Body of pancreas (tissue), 4 donors: Measurements from ENCODE around the gene GINS2. TPM values are rescaled to one million over a fixed set of nuclear protein-coding genes. Genes with fewer than 3 reads are reported as not detected.
A peak's percentile ranks its signal among the peaks of the same experiment; 100 is the strongest.

Source experiments
- ATAC-seq: fragments of 150-250 bp; one replicate; pipeline ENCODE4 v1.9.1; 2016
- DNase-seq, 4 donors: peaks; one replicate each; pipeline ENCODE4 v3.0.0-alpha.2; 2019
- H3K27ac ChIP-seq, 4 donors: fragments of 200-600 bp; sonication (generic); 1 replicate in 3 of 4; 2 replicates in 1 of 4; pipeline versions ENCODE4 v1.5.1 to v1.6.1; 2016 to 2019; ENCODE audit warnings: mild to moderate bottlenecking in 1 of 4, mixed read lengths in 1 of 4, moderate library complexity in 1 of 4
- H3K27me3 ChIP-seq, 2 donors: fragments of 200-600 bp; sonication (generic); one replicate each; pipeline ENCODE4 v1.6.0; 2016; ENCODE audit warnings: mild to moderate bottlenecking in 1 of 2
- H3K36me3 ChIP-seq, 2 donors: fragments of 200-600 bp; sonication (generic); replicated peaks in 1 of 2; 2 replicates each; pipeline ENCODE4 v1.5.1; 2016; ENCODE audit warnings: low read depth in 2 of 2; ENCODE audit not compliant: insufficient read depth in 1 of 2
- H3K4me1 ChIP-seq: fragments of 200-600 bp; sonication (generic); one replicate; pipeline ENCODE4 v1.6.0; 2016
- H3K4me3 ChIP-seq, 2 donors: fragments of 200-600 bp; sonication (generic); 1 replicate in 1 of 2; 2 replicates in 1 of 2; pipeline ENCODE4 v1.5.1; 2016 to 2019
- H3K9me3 ChIP-seq, 3 donors: fragments of 200-600 bp; sonication (generic); 1 replicate in 2 of 3; 2 replicates in 1 of 3; pipeline ENCODE4 v1.5.1; 2016
- POLR2A ChIP-seq, 3 donors: fragments of 450-650 bp; IDR thresholded peaks; one replicate each; pipeline ENCODE4 v1.6.1; 2016; ENCODE audit warnings: antibody characterized with exemption in 3 of 3, mild to moderate bottlenecking in 2 of 3
- WGBS, 2 donors: methylation state at CpG; one replicate each; pipeline ENCODE4 v1.1.5; 2017; 5-methylcytosine and 5-hydroxymethylcytosine counted together
- intact Hi-C: fragments of 100-400 bp; cut with DNase I; formaldehyde crosslinking; loops from one replicate; pipeline ENCODE4 v1.15.1; 2023
- total RNA-seq, 2 donors: library from RNA; depleted of rRNA; stranded (reverse); fragments of >200 nt; gene quantifications; one replicate each; pipeline ENCODE4 v1.1.0, GENCODE V29; 2016
- TF ChIP-seq, protein P1 (sequence below), 7 experiments: fragments of 450-650 bp in 4 of 7; fragments of 200-600 bp in 3 of 7; sonication (generic) in 3 of 7; IDR thresholded peaks; one replicate each; pipeline ENCODE4 v1.5.1; 2016 to 2019; ENCODE audit warnings: antibody characterized with exemption in 7 of 7

The GINS2 gene
- total RNA-seq, 2 donors from 2014 or later, result 0.26 to 0.33 TPM

DNA sequence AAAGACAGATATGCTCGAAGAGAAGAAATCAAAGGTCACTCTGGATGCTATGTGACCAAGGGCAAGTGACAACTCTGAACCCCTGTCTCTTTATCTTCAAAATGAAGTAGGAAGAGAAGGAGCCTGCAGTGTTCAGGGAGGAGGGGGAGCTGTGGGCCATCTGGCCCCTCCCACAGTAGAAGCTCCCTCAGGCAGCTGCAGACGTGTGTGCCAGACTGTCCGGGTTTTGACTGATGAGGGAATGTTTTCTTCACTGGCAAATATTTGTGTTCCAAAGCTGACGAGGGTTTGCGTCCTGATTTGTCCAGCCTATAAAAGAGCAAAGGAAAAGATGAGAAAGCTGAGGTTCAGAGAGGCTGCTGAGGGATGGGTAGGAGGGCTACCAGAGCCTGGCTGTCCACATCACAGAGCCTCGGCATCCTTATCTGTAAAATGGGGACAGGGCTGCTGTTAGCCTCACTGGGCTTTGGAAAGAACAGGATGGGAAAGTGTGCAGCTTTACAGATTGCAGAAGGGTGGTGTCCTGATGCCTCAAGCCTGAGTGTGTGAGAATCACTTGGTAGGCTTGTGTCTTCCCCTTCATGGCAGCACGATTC, 1.8 kb upstream of the GINS2 start:
- no peaks in the 10 kb centered on the region for H3K27me3 ChIP-seq
- H3K36me3 ChIP-seq, result no peaks in the 10 kb centered on the region
- WGBS, 2 donors, result 18 to 32% methylated on average over 7 of the region's 7 CpGs
- H3K4me3 ChIP-seq, result no peak overlapping the region
- intact Hi-C loops, result no loop called here
- ATAC-seq (no peak), DNase-seq (peak in 3 of 4 donors; percentile 34 to 42 (median 34))
- H3K9me3 ChIP-seq, result no peaks in the 10 kb centered on the region
- H3K4me1 ChIP-seq, result peaks cover 23% of the 10 kb centered on the region
- no peak for TF ChIP-seq POLR2A (IDR thresholded peaks at IDR 0.05)
- TF ChIP-seq, protein P1, sequence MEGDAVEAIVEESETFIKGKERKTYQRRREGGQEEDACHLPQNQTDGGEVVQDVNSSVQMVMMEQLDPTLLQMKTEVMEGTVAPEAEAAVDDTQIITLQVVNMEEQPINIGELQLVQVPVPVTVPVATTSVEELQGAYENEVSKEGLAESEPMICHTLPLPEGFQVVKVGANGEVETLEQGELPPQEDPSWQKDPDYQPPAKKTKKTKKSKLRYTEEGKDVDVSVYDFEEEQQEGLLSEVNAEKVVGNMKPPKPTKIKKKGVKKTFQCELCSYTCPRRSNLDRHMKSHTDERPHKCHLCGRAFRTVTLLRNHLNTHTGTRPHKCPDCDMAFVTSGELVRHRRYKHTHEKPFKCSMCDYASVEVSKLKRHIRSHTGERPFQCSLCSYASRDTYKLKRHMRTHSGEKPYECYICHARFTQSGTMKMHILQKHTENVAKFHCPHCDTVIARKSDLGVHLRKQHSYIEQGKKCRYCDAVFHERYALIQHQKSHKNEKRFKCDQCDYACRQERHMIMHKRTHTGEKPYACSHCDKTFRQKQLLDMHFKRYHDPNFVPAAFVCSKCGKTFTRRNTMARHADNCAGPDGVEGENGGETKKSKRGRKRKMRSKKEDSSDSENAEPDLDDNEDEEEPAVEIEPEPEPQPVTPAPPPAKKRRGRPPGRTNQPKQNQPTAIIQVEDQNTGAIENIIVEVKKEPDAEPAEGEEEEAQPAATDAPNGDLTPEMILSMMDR (IDR thresholded peaks at IDR 0.05), result no peak
- no peak overlapping the region for H3K27ac ChIP-seq

GRCh38 chr16:85689950-85690320, 1.2 kb upstream of the GINS2 start:
- no peak for DNase-seq
- no peaks in the 10 kb centered on the region for H3K27me3 ChIP-seq
- intact Hi-C loops, result no loop called here
- no peak overlapping the region for H3K27ac ChIP-seq
- peaks cover 23% of the 10 kb centered on the region for H3K4me1 ChIP-seq
- H3K4me3 ChIP-seq, result no peak overlapping the region
- H3K36me3 ChIP-seq, result no peaks in the 10 kb centered on the region
- ATAC-seq, result no peak
- no peak for TF ChIP-seq POLR2A (IDR thresholded peaks at IDR 0.05)
- TF ChIP-seq, protein P1 (IDR thresholded peaks at IDR 0.05), result no peak
- 28 to 45% methylated on average over 8 to 9 of the region's 9 CpGs for WGBS, 2 donors
- H3K9me3 ChIP-seq, result no peaks in the 10 kb centered on the region

- no peak overlapping the region for H3K4me3 ChIP-seq
- intact Hi-C loops, result no loop called here
- peak; percentile 33 to 56 (median 40) for DNase-seq
Observed at GRCh38 chr16:85689285-85689949, 663 bp upstream of the GINS2 start.

DNA sequence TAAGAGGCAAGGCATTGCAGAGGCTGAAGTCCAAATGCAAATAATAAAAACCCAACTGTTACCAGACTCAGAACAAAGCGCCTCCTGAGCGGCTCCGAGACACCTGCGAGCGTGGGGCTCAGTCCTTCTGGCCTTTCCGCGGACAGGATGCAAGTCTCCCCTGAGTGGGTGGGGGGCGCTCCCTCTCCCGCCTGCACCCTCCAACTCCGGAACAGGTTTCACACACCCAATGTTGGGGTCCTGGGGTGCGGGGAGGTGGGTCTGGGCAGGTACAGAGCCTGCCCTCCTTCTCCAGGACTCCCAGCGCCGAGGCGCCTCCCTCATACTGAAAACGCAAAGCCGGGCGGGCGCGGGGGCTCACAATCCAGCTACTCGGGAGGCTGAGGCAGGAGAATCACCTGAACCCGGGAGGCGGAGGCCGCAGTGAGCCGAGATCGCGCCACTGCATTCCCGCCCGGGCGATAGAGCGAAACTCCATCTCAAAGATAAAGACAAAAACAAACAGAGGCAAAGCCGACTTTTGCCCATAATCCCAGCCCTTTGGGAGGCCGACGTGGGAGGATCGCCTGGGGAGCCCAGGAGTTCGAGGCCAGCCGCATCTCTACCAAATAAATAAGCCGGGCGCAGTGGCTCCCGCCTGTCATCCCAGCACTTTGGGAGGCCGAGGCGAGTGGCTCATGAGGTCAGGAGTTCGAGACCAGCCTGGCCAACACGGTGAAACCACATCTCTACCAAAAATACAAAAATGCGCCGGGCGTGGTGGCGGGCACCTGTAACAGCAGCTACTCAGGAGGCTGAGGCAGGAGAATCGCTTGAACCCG, 893 bp downstream of the GINS2 start:
- H3K4me3 ChIP-seq, result no peak overlapping the region
- ATAC-seq (no peak), DNase-seq (no peak)
- intact Hi-C loops, result no loop called here
- H3K36me3 ChIP-seq, result no peaks in the 10 kb centered on the region
- no peak for TF ChIP-seq POLR2A (IDR thresholded peaks at IDR 0.05)
- TF ChIP-seq, protein P1 (IDR thresholded peaks at IDR 0.05), result no peak
- no peak overlapping the region for H3K27ac ChIP-seq
- peaks cover 23% of the 10 kb centered on the region for H3K4me1 ChIP-seq
- H3K27me3 ChIP-seq, result no peaks in the 10 kb centered on the region
- H3K9me3 ChIP-seq, result no peaks in the 10 kb centered on the region
- 72 to 76% methylated on average over 39 to 46 of the region's 49 CpGs for WGBS, 2 donors

More at GRCh38 chr16:85689285-85689949, 663 bp upstream of the GINS2 start:
- no peaks in the 10 kb centered on the region for H3K36me3 ChIP-seq
- WGBS, 2 donors, result 10 to 15% methylated on average over 27 of the region's 27 CpGs
- H3K4me1 ChIP-seq, result peaks cover 23% of the 10 kb centered on the region
- H3K9me3 ChIP-seq, result no peaks in the 10 kb centered on the region
- H3K27ac ChIP-seq, result no peak overlapping the region
- no peaks in the 10 kb centered on the region for H3K27me3 ChIP-seq
- TF ChIP-seq, protein P1 (IDR thresholded peaks at IDR 0.05), result no peak
- TF ChIP-seq POLR2A (IDR thresholded peaks at IDR 0.05), result no peak
- peak; percentile 3 for ATAC-seq
